GM21447 (cell line): ENCODE results near the gene PNPLA7.
A peak's percentile ranks its signal among the peaks of the same experiment; 100 is the strongest.
"Not testable (repeated sequence)": the region's sequence is repeated elsewhere in the genome, so short reads cannot be mapped to it uniquely, and the experiment has no call there.

Source experiments
- ATAC-seq: cut with Tn5 transposase; IDR thresholded peaks from one replicate; pipeline ENCODE4 v1.9.1; 2021; ENCODE audit not compliant: unreplicated experiment

The PNPLA7 gene

DNA sequence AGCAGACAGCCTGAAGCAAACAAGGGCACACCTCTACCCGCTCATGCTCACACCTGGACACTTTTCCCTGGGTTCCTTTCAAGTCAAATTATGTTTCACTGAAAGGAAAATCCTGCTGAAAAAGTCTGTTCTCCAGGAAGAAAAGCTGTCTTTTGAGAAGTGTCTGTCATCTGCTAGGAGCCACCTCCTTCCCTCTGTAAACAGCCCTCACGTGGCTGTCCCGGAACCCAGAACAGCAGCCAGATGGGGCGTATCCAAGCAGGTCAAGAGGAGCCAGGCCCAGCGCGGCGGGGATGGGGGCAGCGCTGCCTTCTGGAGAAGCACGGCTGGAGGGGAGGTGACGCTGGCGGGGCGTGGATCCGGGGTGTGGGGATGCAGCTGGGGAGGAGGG is at the start of gene PNPLA7:
Gene PNPLA7, minus strand, starts transcription at position 172 of the 391 bp plus-strand sequence. CDS start 205 bp downstream, outside the sequence.
- no peak for ATAC-seq

DNA sequence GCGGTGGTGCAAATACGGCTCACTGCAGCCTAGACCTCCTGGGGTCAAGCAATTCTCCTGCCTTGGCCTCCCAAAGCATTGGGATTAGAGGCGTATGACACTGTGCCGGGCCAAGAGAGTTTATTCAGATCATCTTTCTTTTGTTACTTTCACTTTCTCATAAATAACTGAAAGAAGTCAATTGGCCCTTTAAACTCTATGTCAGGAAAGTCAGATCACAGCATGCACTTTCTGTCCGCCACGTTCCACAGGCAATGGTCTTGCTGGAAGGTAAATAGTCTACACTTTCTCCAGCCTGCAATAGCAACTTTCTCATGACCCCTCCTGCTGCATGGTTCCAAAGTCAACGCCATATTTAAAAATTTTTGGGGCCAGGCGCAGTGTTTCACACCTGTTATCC is 48.7 kb upstream of the PNPLA7 start:
- no peak for ATAC-seq

DNA sequence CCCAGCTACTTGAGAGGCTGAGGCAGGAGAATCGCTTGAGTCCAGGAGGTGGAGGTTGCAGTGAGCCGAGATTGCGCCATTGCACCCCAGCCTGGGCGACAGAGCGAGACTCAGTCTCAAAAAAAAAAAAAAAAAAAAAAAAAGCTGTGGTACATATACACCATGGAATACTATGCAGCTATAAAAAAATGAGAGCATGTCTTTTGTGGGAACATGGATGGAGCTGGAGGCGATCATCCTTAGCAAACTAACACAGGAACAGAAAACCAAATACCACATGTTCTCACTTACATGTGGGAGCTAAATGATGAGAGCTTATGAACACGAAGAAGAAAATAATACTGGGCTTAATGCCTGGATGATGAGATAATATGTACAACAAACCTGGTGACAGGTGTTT is 46.4 kb upstream of the PNPLA7 start:
- ATAC-seq = not testable (repeated sequence)

DNA sequence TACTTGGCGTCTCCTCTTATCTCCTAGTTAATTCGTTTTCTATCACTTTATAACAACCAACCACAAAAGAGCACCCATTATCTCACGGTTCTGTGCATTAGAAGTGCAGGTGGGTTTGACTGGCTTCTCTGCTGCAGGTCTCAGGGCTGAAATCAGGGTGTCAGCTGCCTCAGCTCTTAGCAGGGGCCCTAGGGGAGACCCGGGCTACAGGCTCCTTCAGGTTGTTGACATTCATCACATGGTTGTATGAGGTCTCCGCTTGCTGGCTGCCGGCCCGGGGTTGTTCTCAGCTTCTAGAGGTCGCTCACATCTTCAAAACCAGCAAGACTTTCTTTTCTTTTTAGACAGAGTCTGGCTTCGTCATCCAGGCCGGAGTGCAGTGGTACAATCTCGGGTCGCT is 43.0 kb upstream of the PNPLA7 start:
- no peak for ATAC-seq

DNA sequence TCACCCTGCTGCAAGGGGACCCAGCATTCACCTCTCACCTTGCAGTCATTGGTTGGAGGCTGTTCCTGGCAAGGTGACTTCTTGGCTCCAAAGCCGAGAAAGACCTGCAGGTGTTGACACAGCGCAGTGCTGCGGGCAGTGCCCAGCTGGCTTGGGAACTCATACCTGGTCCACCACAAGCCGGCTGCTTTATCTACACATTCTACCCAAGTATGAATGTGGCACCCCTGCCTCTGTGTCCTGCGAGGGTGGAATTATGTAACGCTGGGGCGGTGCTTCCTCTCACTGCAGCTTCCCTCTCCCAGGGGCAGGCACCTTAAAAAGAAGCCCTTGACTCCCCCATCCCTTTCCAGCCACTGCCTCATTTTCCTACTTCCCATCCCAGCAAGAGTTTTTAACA is 42.6 kb upstream of the PNPLA7 start:
- ATAC-seq = no peak

DNA sequence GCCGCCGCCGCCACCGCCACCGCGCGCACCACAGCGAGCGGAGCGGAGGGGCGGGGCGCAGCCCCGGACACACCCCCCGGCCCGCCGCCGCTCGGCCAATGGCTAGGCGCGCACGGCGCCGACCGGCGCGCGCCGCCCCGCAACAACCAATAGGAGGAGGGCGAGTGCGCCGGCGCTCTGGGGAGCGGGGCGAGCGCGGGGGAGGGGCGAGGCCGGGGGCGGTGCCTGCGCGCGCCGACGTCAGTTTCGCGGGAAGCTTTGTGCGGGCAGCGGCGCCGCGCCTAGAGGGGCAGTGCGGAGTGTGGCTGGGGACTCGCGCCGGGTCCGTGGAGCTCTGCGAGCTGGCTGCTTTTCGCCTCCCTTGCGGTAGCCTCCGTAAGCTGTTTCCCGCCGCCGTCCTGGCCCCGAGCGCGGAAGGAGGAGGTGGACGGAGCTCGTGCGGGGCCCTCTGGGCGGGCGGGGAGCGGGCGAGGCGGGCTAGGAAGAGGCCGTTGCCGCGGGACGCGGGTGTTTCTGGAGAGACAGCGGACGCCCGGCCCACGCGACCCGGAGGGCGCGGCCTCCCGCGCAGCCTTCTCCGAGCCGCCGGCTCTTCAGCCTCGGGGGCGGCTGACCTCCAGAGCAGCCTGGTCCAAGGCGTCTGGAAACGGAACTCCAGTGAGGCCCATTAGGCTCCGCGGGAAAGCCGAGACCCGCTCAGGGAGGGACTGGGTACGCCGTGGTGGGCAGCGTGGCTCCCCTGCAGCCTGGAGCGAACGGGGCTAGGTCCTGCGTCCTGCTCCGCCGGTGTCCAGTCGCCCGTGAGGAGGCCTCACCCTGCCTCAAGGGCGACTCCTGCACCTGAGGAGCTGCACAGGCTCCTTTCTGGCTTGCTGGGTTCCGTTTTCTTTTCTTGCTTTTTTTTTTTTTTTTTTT is 40.5 kb upstream of the PNPLA7 start, which contains the start of gene ZMYND19:
Gene ZMYND19, minus strand, starts transcription at position 44 of the 915 bp plus-strand sequence. CDS start 249 bp downstream, outside the sequence.
- peak; percentile 74 for ATAC-seq

DNA sequence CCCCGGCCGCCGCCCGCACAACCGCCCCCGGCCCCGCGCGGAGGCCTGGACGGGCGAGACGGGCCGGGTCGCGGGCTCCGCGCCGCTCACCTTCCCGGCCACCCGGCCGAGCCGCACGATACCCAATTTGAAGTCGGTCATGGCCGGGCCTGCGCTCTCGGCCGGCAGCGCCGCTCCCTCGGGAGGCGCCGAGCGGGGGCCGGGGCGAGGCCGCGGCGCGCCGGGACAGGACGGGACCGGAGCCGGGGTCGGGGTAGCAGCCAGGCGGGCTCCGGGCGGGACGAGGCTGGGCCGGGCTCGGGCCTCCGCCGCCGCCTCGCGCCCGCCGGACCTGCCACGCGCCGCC is 39.9 kb upstream of the PNPLA7 start:
- ATAC-seq = peak; percentile 12

DNA sequence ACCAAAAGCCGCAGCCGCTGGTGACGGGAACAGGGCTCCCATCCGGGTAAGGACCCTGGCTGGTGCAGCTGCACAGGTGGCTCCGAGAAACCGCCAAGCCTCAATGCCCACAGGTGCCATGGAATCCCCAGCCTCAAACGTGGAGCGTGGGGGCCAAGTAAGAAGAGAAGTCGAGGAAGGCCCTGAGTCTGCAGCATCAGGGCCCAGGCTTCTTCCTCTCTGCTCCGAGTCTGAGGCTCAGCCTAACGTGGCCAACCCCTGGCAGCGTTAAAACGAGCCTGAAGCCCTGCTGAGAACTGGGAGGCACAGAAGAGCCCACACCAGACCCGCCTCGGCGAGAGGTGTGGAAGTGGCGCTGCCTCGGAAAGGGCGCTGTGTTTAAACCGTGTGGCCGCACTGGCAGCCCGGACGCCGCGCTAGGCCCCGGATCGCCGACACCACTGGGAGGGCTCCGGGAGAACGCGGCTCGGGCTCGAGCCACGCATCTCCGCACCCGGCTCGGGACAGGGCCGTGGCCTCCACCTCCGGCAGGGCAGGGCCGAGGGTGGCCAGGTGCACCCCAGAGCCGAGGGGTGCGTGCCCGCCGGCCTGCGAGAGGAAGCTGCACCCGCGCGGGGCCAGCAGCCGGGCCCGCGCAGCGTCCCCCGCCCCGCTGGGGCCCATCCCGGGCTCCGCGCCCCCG is 39.4 kb upstream of the PNPLA7 start:
- peak; percentile 8 for ATAC-seq

DNA sequence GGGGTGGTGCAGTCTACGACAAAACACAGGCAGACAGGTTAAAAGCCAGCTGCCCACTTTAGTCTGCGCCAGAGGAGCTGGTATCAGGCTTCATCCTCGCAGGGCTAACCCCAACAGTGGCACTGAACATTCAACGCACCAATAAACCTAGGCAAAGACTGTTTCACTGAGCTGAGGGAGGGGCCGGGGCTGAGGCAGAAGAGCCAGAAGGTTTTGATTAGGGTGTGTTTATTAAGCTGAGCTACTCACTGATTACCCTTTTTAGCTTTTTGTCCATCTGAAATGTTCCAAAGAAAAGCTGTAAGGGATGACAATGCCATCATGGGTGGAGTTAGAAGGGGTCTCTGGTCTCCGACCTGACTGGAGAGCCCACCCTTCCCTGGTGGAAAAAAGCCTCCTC is 38.7 kb upstream of the PNPLA7 start:
- no peak for ATAC-seq

DNA sequence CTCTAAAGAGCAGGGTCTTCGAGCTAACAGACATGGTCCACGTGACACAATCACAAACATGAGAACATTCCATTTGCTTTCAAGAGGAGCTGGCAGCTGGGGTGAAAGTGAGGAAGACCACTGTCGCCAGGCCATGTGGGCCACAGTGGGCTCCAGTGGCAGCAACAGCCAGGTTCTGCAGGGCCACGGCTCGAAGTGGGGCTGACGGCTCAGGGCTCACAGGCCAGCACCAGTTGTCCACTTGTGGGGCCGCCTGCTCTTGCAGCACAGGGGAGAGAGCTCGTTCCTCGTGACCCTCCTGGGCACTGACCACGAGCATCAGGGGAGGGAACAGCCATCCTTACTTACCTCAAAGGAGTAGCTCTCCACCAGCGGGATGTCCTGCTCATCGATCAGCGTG is 38.1 kb upstream of the PNPLA7 start:
- no peak for ATAC-seq

DNA sequence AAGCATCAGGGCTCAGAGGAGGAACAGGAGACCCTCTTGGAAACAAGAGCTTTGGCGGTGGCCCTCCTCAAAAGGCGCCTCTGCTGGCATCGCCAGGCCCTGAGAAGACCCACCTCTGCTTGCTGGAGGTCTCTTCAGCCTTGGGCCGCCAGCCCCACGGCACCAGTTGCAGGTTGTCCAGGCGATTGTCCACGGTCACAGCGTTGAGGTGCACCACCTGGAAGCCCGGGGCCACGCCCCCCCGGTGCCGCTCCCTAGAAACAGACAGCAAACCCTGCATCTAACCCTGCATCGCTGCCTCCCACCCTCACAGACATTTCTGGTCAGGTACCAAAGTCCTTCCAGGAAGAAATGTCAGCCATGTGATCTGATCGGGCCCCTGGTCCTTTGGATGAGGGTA is 36.7 kb upstream of the PNPLA7 start:
- no peak for ATAC-seq

DNA sequence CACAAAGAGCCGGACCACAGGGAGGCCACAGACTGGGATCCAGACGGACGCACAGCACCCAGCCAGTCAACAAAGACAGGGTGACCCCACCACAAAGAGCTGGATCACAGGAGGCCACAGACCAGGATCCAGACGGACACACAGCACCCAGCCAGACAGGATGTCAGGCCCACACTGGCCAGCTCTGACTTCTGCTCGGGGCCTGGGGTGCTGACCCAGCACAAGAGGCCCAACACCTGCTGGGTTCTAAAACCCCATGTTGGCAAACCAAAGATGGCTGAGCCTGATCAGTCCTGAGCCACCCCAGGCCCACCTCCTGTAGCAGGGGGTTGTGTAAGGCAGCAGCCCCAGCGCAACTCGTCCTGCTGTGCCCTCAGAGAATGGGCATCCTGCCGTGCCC is 33.8 kb upstream of the PNPLA7 start:
- no peak for ATAC-seq

DNA sequence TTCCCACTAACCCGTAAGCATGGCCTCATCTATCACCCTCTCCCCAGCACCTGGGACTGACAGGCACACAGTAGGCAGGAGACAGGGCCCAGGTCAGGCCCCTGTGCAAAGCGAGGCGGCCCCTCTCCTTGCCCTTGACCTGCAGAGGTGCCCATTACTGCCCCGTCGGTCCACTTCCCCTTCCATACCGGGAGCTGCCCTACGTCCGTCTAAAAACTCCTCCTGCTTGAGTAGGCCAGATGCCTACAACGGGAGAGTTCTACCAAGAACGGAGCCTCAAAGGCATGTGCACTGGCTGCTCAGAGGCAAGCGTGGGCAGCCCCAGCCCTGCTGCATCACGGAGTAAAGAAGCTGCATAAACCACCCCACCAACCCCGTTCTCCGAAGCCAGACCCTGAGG is 33.1 kb upstream of the PNPLA7 start:
- ATAC-seq = no peak

DNA sequence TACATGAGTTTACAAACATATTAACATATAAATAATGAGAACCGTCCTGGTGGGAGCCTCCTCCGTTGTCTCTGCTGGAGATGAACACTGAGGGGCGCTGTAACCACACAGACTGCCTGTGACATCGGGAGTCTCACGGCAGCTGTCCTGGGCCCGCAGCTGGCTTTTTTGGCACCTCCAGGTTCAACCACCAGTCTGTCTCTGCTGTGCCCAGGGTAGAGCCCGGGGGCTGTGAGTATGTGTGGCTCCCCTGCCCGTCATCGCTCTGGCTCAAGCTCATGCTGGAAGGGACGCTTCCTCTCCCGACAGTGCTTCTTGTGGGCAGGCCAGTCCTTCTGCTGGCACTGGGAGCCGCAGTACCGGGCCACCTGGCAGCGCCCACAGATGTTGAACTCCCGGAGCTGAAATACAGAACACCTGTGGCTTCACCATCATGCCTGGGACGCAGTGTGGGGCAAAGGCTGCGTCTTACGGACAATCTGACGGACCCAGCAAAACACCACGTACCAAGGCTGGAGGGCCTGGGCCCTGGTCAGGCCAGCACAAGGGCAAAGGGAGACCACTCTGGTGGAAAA is 32.2 kb upstream of the PNPLA7 start:
- ATAC-seq = no peak

DNA sequence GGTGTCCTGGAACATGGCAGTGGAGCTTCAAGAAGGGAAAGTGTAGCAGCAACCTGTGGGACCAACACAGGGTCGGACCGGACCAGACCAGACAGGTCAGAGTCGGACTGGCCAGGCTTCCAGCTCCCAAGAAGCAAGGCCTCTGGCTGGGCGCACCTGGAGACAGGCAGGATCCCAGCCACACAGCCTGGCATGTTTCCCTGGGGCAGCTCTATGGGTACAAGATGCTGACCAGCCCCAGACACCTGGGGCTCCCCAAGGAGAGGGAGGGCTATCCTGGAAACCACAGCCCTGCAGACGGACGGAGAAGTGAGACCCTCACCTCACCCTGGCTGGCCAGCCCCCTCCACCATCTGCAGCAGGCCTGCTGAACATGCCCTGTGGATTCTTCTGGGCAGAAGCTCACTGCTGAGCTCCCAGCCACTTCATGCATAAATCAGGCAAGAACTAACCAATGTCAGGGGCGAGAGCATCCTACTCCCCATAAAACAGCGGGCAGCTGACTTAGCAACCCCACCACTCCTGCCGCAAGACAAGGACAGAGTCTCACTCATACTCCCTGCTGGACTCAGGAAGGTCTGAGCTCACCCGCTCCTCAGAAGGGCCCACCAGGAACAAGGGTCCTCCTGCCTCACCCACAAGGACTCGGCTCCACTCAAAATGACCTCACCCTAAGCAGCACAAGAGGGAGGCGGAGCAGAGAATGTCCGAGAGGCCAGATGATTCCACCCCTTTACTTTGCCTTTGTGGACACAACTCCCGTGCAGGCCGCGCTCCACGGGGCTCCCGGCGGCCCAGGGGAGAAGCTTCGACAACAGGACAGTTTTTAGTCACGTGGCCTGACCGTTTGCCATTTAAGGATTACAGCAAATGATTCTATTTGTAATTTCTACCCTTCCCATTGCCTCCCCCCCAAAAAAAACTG is 31.4 kb upstream of the PNPLA7 start:
- no peak for ATAC-seq

DNA sequence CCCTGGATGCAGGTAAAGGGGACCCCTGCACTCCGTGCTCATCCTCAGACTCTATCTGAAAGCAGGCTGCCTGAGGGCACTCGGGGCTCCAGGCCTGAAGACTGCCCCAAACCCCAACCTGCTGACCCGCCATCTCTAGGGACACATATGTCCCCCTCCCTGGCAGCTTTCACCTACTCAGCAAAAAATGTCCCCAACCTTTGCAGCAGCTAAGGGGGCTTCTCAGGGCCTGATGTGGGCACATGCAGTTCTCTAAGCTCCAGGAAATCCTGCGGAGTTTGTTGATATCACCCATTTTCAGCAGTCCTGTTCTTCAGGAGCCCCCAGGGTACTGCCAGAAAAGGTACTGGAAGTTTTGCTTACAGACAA is 30.7 kb upstream of the PNPLA7 start:
- ATAC-seq = no peak

DNA sequence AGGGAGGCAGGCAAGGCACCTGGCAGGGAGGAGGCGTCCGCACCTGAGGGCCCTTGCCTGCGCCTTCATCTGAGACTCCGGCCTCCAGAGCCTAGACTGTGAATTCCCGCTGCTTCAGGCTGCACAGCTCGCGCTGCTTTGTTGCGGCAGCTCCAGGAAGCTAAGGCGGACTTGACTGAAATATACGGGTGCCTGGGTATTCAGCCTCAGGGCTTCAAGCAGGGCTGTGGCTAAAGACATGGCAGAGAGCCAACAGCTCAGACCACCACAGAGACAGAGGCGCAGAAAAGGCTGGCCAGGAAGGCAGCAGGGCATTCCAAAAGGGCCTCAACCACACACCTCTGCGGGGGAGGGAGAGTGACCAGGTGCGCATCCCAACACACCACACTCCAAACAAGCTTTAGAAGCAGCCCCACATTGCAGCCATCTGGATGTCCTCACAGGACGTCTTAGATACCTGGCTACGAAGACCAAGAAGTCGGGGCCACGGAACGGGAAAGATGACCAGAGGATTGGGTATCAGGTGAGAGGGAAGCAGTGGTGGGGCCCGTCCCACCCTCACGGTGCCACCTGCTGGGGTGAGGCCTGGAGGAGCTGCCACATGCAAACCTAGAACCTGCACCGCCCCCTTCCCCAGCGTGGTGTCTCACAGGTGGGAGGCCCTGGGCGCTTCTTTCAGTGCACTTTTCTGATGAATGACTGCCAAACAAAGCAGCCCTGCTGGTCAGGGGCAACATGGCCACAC is 30.2 kb upstream of the PNPLA7 start:
- ATAC-seq = no peak

DNA sequence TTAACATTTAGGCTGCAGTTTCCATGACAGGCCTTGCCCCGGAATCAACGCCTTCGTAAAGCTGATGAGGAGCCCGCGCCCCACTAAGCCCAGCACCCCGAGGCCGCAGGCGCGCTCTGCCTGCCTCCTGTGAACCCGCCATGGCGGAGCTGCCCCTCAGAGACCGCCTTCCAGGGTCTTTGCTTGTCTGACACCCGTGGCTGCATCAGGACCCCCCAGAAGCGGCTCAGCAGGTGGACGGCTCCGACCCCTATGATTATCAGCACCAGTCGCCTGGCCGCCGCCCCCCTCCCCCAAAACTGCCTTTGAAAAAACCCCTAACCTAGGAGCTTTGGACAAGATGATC is 29.0 kb upstream of the PNPLA7 start:
- ATAC-seq = no peak

DNA sequence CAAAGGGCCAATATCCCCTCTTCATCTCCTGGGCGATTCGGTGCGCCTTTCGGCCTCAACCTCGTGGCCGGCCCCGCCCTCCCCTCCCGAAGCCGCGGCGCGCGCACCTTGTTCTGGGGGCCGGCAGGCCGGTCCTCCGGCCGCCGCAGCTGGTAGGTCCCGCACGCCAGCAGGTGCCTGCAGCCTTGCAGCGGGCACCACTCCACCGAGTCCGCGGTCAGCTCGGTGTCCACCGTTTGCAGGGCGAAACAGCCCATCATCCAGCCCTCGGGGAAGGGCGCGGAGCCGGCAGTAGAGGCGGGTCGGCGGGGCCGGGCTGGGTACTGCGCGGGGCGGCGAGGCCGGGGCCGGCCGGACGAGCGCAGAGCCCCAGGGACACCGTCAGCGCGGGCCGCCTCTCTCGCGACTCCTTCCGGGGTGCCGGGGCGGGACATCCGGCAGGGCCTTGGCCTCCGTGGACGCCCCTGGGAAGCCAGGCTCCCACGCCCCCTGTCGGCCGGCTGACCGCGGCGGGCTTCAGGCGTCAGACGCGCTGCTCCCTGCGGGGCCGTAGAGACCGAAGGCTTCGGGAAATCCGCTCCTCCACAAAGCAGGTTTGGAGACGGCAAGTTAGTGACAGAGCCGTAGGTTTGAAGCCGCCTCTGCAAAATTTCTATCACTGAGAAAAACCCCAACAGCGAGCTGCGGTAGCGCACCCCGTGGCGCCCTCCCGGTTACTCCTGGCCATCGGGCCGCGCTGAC is 28.5 kb upstream of the PNPLA7 start, which contains the start of gene DPH7:
Gene DPH7, minus strand, starts transcription at position 408 of the 741 bp plus-strand sequence. Its CDS starts 148 bp downstream, at position 260.
- peak; percentile 86 for ATAC-seq
